H9 (cell line): ENCODE measurements around the gene SIPA1L2. TPM values are rescaled to one million over a fixed set of nuclear protein-coding genes. Genes with fewer than 3 reads are reported as not detected.

Experiments used
- DNase-seq: peaks from one replicate; pipeline ENCODE4 v3.0.0-alpha.2; 2017
- H2AFZ ChIP-seq: one replicate; pipeline ENCODE4 v1.6.1; 2013; ENCODE audit warnings: mild to moderate bottlenecking, low read length, control low read depth, moderate library complexity
- H2AK5ac ChIP-seq: 2 replicates; pipeline ENCODE4 v1.6.1; 2013; ENCODE audit warnings: low read length, control low read depth, mixed read lengths; ENCODE audit not compliant: insufficient read length
- H2BK120ac ChIP-seq: one replicate; pipeline ENCODE4 v1.6.1; 2013; ENCODE audit warnings: low read depth, mild to moderate bottlenecking, low read length, control low read depth, inconsistent platforms; ENCODE audit not compliant: poor library complexity, severe bottlenecking
- H2BK12ac ChIP-seq: 2 replicates; pipeline ENCODE4 v1.6.1; 2013; ENCODE audit warnings: low read length, control low read depth, mixed read lengths, low read depth; ENCODE audit not compliant: insufficient read length
- H2BK15ac ChIP-seq: 2 replicates; pipeline ENCODE4 v1.6.1; 2013; ENCODE audit warnings: low read depth, low read length, control low read depth
- H2BK20ac ChIP-seq: one replicate; pipeline ENCODE4 v1.6.1; 2013; ENCODE audit warnings: low read depth, mild to moderate bottlenecking, low read length, control low read depth, inconsistent platforms; ENCODE audit not compliant: poor library complexity, severe bottlenecking
- H2BK5ac ChIP-seq: 2 replicates; pipeline ENCODE4 v1.6.1; 2013; ENCODE audit warnings: low read length, control low read depth, mixed read lengths; ENCODE audit not compliant: insufficient read length
- H3K14ac ChIP-seq: 2 replicates; pipeline ENCODE4 v1.6.1; 2013; ENCODE audit warnings: low read length, control low read depth; ENCODE audit not compliant: insufficient read depth
- H3K18ac ChIP-seq: 2 replicates; pipeline ENCODE4 v1.6.1; 2013; ENCODE audit warnings: low read depth, mild to moderate bottlenecking, mixed read lengths, low read length, control low read depth; ENCODE audit not compliant: insufficient read length
- H3K23ac ChIP-seq: 2 replicates; pipeline ENCODE4 v1.6.1; 2013; ENCODE audit warnings: low read length, control low read depth, mixed read lengths, low read depth; ENCODE audit not compliant: insufficient read length
- H3K23me2 ChIP-seq: 2 replicates; pipeline ENCODE4 v1.6.1; 2013; ENCODE audit warnings: low read depth, mild to moderate bottlenecking, mixed read lengths, low read length, control low read depth; ENCODE audit not compliant: insufficient read length, poor library complexity, severe bottlenecking
- H3K27ac ChIP-seq: 2 replicates; pipeline ENCODE4 v1.5.1; 2013; ENCODE audit warnings: low read length, control low read depth, mixed read lengths, low read depth; ENCODE audit not compliant: insufficient read length
- H3K27me3 ChIP-seq: 2 replicates; pipeline ENCODE4 v1.6.1; 2013; ENCODE audit warnings: low read length, control low read depth, inconsistent platforms; ENCODE audit not compliant: insufficient read depth
- H3K4ac ChIP-seq: 2 replicates; pipeline ENCODE4 v1.6.1; 2013; ENCODE audit warnings: low read depth, mild to moderate bottlenecking, control low read depth, inconsistent platforms, low read length, moderate library complexity
- H3K4me1 ChIP-seq: 2 replicates; pipeline ENCODE4 v1.6.1; 2013; ENCODE audit warnings: low read length, control low read depth, inconsistent platforms; ENCODE audit not compliant: insufficient read depth
- H3K4me2 ChIP-seq: 2 replicates; pipeline ENCODE4 v1.6.1; 2013; ENCODE audit warnings: low read length, control low read depth, mixed read lengths; ENCODE audit not compliant: insufficient read length, insufficient read depth
- H3K56ac ChIP-seq: 2 replicates; pipeline ENCODE4 v1.6.1; 2013; ENCODE audit warnings: low read depth, mild to moderate bottlenecking, mixed read lengths, low read length, control low read depth; ENCODE audit not compliant: insufficient read length
- H3K79me1 ChIP-seq: 2 replicates; pipeline ENCODE4 v1.6.1; 2013; ENCODE audit warnings: low read depth, mild to moderate bottlenecking, moderate library complexity, low read length, control low read depth, inconsistent platforms; ENCODE audit not compliant: insufficient read depth, poor library complexity, severe bottlenecking
- H3K79me2 ChIP-seq: 2 replicates; pipeline ENCODE4 v1.6.1; 2013; ENCODE audit warnings: low read length, control low read depth, inconsistent platforms; ENCODE audit not compliant: insufficient read depth
- H3K9ac ChIP-seq: 2 replicates; pipeline ENCODE4 v1.6.1; 2013; ENCODE audit warnings: low read length, control low read depth, mixed read lengths; ENCODE audit not compliant: insufficient read length; ENCODE audit errors: extremely low read depth
- H3K9me3 ChIP-seq: one replicate; pipeline ENCODE4 v1.6.1; 2013; ENCODE audit warnings: low read depth, low read length, inconsistent platforms; ENCODE audit not compliant: control insufficient read depth
- H3T11ph ChIP-seq: one replicate; pipeline ENCODE4 v1.6.1; 2013; ENCODE audit warnings: mild to moderate bottlenecking, low read length, control low read depth, inconsistent platforms
- H4K20me1 ChIP-seq: one replicate; pipeline ENCODE4 v1.6.1; 2013; ENCODE audit not compliant: control insufficient read depth, insufficient read length, insufficient read depth
- H4K5ac ChIP-seq: 2 replicates; pipeline ENCODE4 v1.6.1; 2013; ENCODE audit warnings: low read depth, mild to moderate bottlenecking, mixed read lengths, low read length, control low read depth; ENCODE audit not compliant: insufficient read length
- H4K8ac ChIP-seq: replicated peaks from 2 replicates; pipeline ENCODE4 v1.6.1; 2013; ENCODE audit warnings: low read length, control low read depth, mixed read lengths, low read depth; ENCODE audit not compliant: insufficient read length
- H4K91ac ChIP-seq: 2 replicates; pipeline ENCODE4 v1.6.1; 2013; ENCODE audit warnings: low read depth, mild to moderate bottlenecking, moderate library complexity, mixed read lengths, low read length, control low read depth; ENCODE audit not compliant: insufficient read length
- H3K27ac Mint-ChIP-seq, 3 experiments: 2 replicates in 2 of 3; 3 replicates in 1 of 3; pipeline ENCODE4 v1.8.0; 2020 to 2021; ENCODE audit warnings: mixed read lengths in 3 of 3, mild to moderate bottlenecking in 1 of 3, moderate library complexity in 1 of 3
- H3K27me3 Mint-ChIP-seq: 2 replicates; pipeline ENCODE4 v1.8.0; 2021; ENCODE audit warnings: low read depth, mild to moderate bottlenecking, moderate library complexity, mixed read lengths
- H3K36me3 Mint-ChIP-seq, 3 experiments: 2 replicates in 2 of 3; 3 replicates in 1 of 3; pipeline ENCODE4 v1.8.0; 2020 to 2021; ENCODE audit warnings: low read depth in 3 of 3, mixed read lengths in 3 of 3; ENCODE audit not compliant: insufficient read depth in 1 of 3
- H3K4me1 Mint-ChIP-seq, 2 experiments: 2 replicates each; pipeline ENCODE4 v1.8.0; 2020; ENCODE audit warnings: mixed read lengths in 2 of 2
- H3K4me3 Mint-ChIP-seq, 2 experiments: 2 replicates in 1 of 2; 3 replicates in 1 of 2; pipeline ENCODE4 v1.8.0; 2020 to 2021; ENCODE audit warnings: mild to moderate bottlenecking in 2 of 2, mixed read lengths in 2 of 2, moderate library complexity in 1 of 2
- H3K9me3 Mint-ChIP-seq, 2 experiments: 2 replicates in 1 of 2; 3 replicates in 1 of 2; pipeline ENCODE4 v1.8.0; 2020; ENCODE audit warnings: mild to moderate bottlenecking in 2 of 2, mixed read lengths in 2 of 2, moderate library complexity in 1 of 2
- CTCF ChIP-seq: fragments of 200-600 bp; sonication (generic); conservative IDR thresholded peaks from 3 replicates; pipeline ENCODE4 v1.8.0; 2021; ENCODE audit warnings: antibody characterized with exemption, mild to moderate bottlenecking
- WGBS: extraction: QIAGEN DNeasy Blood & Tissue Kit; methylation state at CpG from one replicate; pipeline ENCODE4 v1.1.7; 2013; ENCODE audit warnings: missing lambda C conversion rate, low lambda C conversion rate, mixed read lengths; ENCODE audit not compliant: insufficient read length; ENCODE audit errors: extremely low coverage; 5-methylcytosine and 5-hydroxymethylcytosine counted together
- total RNA-seq: library from RNA; stranded (reverse); gene quantifications from 2 replicates; pipeline ENCODE4 v1.2.1, GENCODE V29; 2021

The SIPA1L2 gene
- total RNA-seq, 1 experiment from 2014 or later = 5.2 TPM

- Mint-ChIP-seq H3K36me3 (no peaks in the 10 kb centered on the region), H3K4me3 (no peak overlapping the region), H3K27me3 (peaks cover 6% of the 10 kb centered on the region), H3K27ac (no peak overlapping the region), H3K9me3 (no peaks in the 10 kb centered on the region), H3K4me1 (peaks cover 9 to 10% of the 10 kb centered on the region in 2 experiments)
- Histone ChIP-seq H3K4me2 (no peak overlapping the region), H3K4ac (no peak overlapping the region), H2BK20ac (no peak overlapping the region), H3K23me2 (no peaks in the 10 kb centered on the region), H3K27me3 (no peaks in the 10 kb centered on the region), H3K79me1 (no peaks in the 10 kb centered on the region), H3K56ac (no peak overlapping the region), H2AFZ (no peak overlapping the region), H2BK15ac (no peak overlapping the region), H3K9me3 (no peaks in the 10 kb centered on the region), H4K20me1 (no peaks in the 10 kb centered on the region), H3K27ac (no peak overlapping the region), H3K18ac (no peak overlapping the region), H3K23ac (no peak overlapping the region), H4K5ac (no peak overlapping the region), H4K91ac (no peak overlapping the region), H2BK5ac (no peak overlapping the region), H2BK12ac (no peak overlapping the region), H4K8ac (no peak overlapping the region), H3K9ac (no peak overlapping the region), H3K4me1 (no peaks in the 10 kb centered on the region), H2BK120ac (no peak overlapping the region), H3K79me2 (no peaks in the 10 kb centered on the region), H3K14ac (no peak overlapping the region), H3T11ph (no peak overlapping the region), H2AK5ac (no peak overlapping the region)
- no peak for TF ChIP-seq CTCF
- DNase-seq = no peak
- WGBS = no CpG with 5 or more reads among the region's 5 CpGs
Measured at GRCh38 chr1:232675260-232675659, 45.3 kb upstream of the SIPA1L2 start.
